ENCODE data around the gene PKHD1.

The PKHD1 gene

GRCh38 chr6:52015953-52016352, 71.5 kb downstream of the PKHD1 start:
- H3K9me3 ChIP-seq (ENCODE audit: control insufficient read depth, insufficient read depth, low read length) = no peaks in the 10 kb centered on the region
- peaks cover 14% of the 10 kb centered on the region for H3K4me1 ChIP-seq (ENCODE audit: control insufficient read depth, insufficient read depth, low read length)
- H3K27ac ChIP-seq (ENCODE audit: low read depth, low read length) = no peak overlapping the region
- no peaks in the 10 kb centered on the region for H3K27me3 ChIP-seq (ENCODE audit: control insufficient read depth, insufficient read depth, low read length)
- no peak overlapping the region for H3K4me3 ChIP-seq (ENCODE audit: low read depth, low read length)
- H3K9ac ChIP-seq (ENCODE audit: low read depth, low read length) = no peak overlapping the region
- H3K36me3 ChIP-seq (ENCODE audit: control insufficient read depth, insufficient read depth, low read length) = no peaks in the 10 kb centered on the region

- Histone ChIP-seq H3K9ac (ENCODE audit: low read depth, low read length) (no peak overlapping the region), H3K9me3 (ENCODE audit: control insufficient read depth, insufficient read depth, low read length) (no peaks in the 10 kb centered on the region), H3K36me3 (ENCODE audit: control insufficient read depth, insufficient read depth, low read length) (no peaks in the 10 kb centered on the region), H3K4me3 (ENCODE audit: low read depth, low read length) (no peak overlapping the region), H3K27me3 (ENCODE audit: control insufficient read depth, insufficient read depth, low read length) (no peaks in the 10 kb centered on the region), H3K4me1 (ENCODE audit: control insufficient read depth, insufficient read depth, low read length) (peaks cover 10% of the 10 kb centered on the region), H3K27ac (ENCODE audit: low read depth, low read length) (no peak overlapping the region)
Observed at GRCh38 chr6:52014391-52014790, 73.0 kb downstream of the PKHD1 start.

GRCh38 chr6:52013035-52013434, 74.4 kb downstream of the PKHD1 start:
- H3K4me1 ChIP-seq (ENCODE audit: control insufficient read depth, insufficient read depth, low read length) = peaks cover 10% of the 10 kb centered on the region
- no peaks in the 10 kb centered on the region for H3K9me3 ChIP-seq (ENCODE audit: control insufficient read depth, insufficient read depth, low read length)
- no peak overlapping the region for H3K9ac ChIP-seq (ENCODE audit: low read depth, low read length)
- no peaks in the 10 kb centered on the region for H3K27me3 ChIP-seq (ENCODE audit: control insufficient read depth, insufficient read depth, low read length)
- H3K4me3 ChIP-seq (ENCODE audit: low read depth, low read length) = no peak overlapping the region
- H3K36me3 ChIP-seq (ENCODE audit: control insufficient read depth, insufficient read depth, low read length) = no peaks in the 10 kb centered on the region
- no peak overlapping the region for H3K27ac ChIP-seq (ENCODE audit: low read depth, low read length)

GRCh38 chr6:52012582-52012981, 74.8 kb downstream of the PKHD1 start:
- H3K9me3 ChIP-seq (ENCODE audit: control insufficient read depth, insufficient read depth, low read length) = no peaks in the 10 kb centered on the region
- no peak overlapping the region for H3K4me3 ChIP-seq (ENCODE audit: low read depth, low read length)
- no peak overlapping the region for H3K27ac ChIP-seq (ENCODE audit: low read depth, low read length)
- H3K9ac ChIP-seq (ENCODE audit: low read depth, low read length) = no peak overlapping the region
- no peaks in the 10 kb centered on the region for H3K27me3 ChIP-seq (ENCODE audit: control insufficient read depth, insufficient read depth, low read length)
- H3K4me1 ChIP-seq (ENCODE audit: control insufficient read depth, insufficient read depth, low read length) = peaks cover 10% of the 10 kb centered on the region
- no peaks in the 10 kb centered on the region for H3K36me3 ChIP-seq (ENCODE audit: control insufficient read depth, insufficient read depth, low read length)

- Histone ChIP-seq H3K36me3 (ENCODE audit: control insufficient read depth, insufficient read depth, low read length) (no peaks in the 10 kb centered on the region), H3K27ac (ENCODE audit: low read depth, low read length) (no peak overlapping the region), H3K4me1 (ENCODE audit: control insufficient read depth, insufficient read depth, low read length) (no peaks in the 10 kb centered on the region), H3K9me3 (ENCODE audit: control insufficient read depth, insufficient read depth, low read length) (no peaks in the 10 kb centered on the region), H3K4me3 (ENCODE audit: low read depth, low read length) (no peak overlapping the region), H3K9ac (ENCODE audit: low read depth, low read length) (no peak overlapping the region), H3K27me3 (ENCODE audit: control insufficient read depth, insufficient read depth, low read length) (no peaks in the 10 kb centered on the region)
Observed at GRCh38 chr6:52010806-52011205, 76.6 kb downstream of the PKHD1 start.

- H3K9ac ChIP-seq (ENCODE audit: low read depth, low read length) = no peak overlapping the region
Observed at GRCh38 chr6:52010145-52010544, 77.3 kb downstream of the PKHD1 start.

GRCh38 chr6:52009466-52010140, 77.8 kb downstream of the PKHD1 start:
- Histone ChIP-seq H3K27me3 (ENCODE audit: control insufficient read depth, insufficient read depth, low read length) (no peaks in the 10 kb centered on the region), H3K9me3 (ENCODE audit: control insufficient read depth, insufficient read depth, low read length) (no peaks in the 10 kb centered on the region), H3K27ac (ENCODE audit: low read depth, low read length) (no peak overlapping the region), H3K36me3 (ENCODE audit: control insufficient read depth, insufficient read depth, low read length) (no peaks in the 10 kb centered on the region), H3K4me3 (ENCODE audit: low read depth, low read length) (no peak overlapping the region), H3K9ac (ENCODE audit: low read depth, low read length) (no peak overlapping the region), H3K4me1 (ENCODE audit: control insufficient read depth, insufficient read depth, low read length) (no peaks in the 10 kb centered on the region)

More at GRCh38 chr6:52010145-52010544, 77.3 kb downstream of the PKHD1 start:
- Histone ChIP-seq H3K9me3 (ENCODE audit: control insufficient read depth, insufficient read depth, low read length) (no peaks in the 10 kb centered on the region), H3K4me3 (ENCODE audit: low read depth, low read length) (no peak overlapping the region), H3K27me3 (ENCODE audit: control insufficient read depth, insufficient read depth, low read length) (no peaks in the 10 kb centered on the region), H3K27ac (ENCODE audit: low read depth, low read length) (no peak overlapping the region), H3K4me1 (ENCODE audit: control insufficient read depth, insufficient read depth, low read length) (no peaks in the 10 kb centered on the region), H3K36me3 (ENCODE audit: control insufficient read depth, insufficient read depth, low read length) (no peaks in the 10 kb centered on the region)

GRCh38 chr6:52000064-52000463, 87.3 kb downstream of the PKHD1 start:
- H3K27me3 ChIP-seq (ENCODE audit: control insufficient read depth, insufficient read depth, low read length) = no peaks in the 10 kb centered on the region
- no peaks in the 10 kb centered on the region for H3K4me1 ChIP-seq (ENCODE audit: control insufficient read depth, insufficient read depth, low read length)
- H3K36me3 ChIP-seq (ENCODE audit: control insufficient read depth, insufficient read depth, low read length) = no peaks in the 10 kb centered on the region
- H3K4me3 ChIP-seq (ENCODE audit: low read depth, low read length) = no peak overlapping the region
- H3K9ac ChIP-seq (ENCODE audit: low read depth, low read length) = no peak overlapping the region
- H3K9me3 ChIP-seq (ENCODE audit: control insufficient read depth, insufficient read depth, low read length) = no peaks in the 10 kb centered on the region
- H3K27ac ChIP-seq (ENCODE audit: low read depth, low read length) = no peak overlapping the region

GRCh38 chr6:51996296-51996947, 91.0 kb downstream of the PKHD1 start:
- Histone ChIP-seq H3K4me3 (ENCODE audit: low read depth, low read length) (no peak overlapping the region), H3K9ac (ENCODE audit: low read depth, low read length) (no peak overlapping the region), H3K9me3 (ENCODE audit: control insufficient read depth, insufficient read depth, low read length) (no peaks in the 10 kb centered on the region), H3K4me1 (ENCODE audit: control insufficient read depth, insufficient read depth, low read length) (no peaks in the 10 kb centered on the region), H3K27me3 (ENCODE audit: control insufficient read depth, insufficient read depth, low read length) (no peaks in the 10 kb centered on the region), H3K27ac (ENCODE audit: low read depth, low read length) (no peak overlapping the region), H3K36me3 (ENCODE audit: control insufficient read depth, insufficient read depth, low read length) (no peaks in the 10 kb centered on the region)

GRCh38 chr6:51995214-51995755, 92.1 kb downstream of the PKHD1 start:
- no peak overlapping the region for H3K27ac ChIP-seq (ENCODE audit: low read depth, low read length)
- no peaks in the 10 kb centered on the region for H3K9me3 ChIP-seq (ENCODE audit: control insufficient read depth, insufficient read depth, low read length)
- H3K9ac ChIP-seq (ENCODE audit: low read depth, low read length) = no peak overlapping the region
- H3K4me3 ChIP-seq (ENCODE audit: low read depth, low read length) = no peak overlapping the region
- no peaks in the 10 kb centered on the region for H3K4me1 ChIP-seq (ENCODE audit: control insufficient read depth, insufficient read depth, low read length)
- no peaks in the 10 kb centered on the region for H3K27me3 ChIP-seq (ENCODE audit: control insufficient read depth, insufficient read depth, low read length)
- H3K36me3 ChIP-seq (ENCODE audit: control insufficient read depth, insufficient read depth, low read length) = no peaks in the 10 kb centered on the region

- no peaks in the 10 kb centered on the region for H3K36me3 ChIP-seq (ENCODE audit: control insufficient read depth, insufficient read depth, low read length)
- no peak overlapping the region for H3K9ac ChIP-seq (ENCODE audit: low read depth, low read length)
- H3K27ac ChIP-seq (ENCODE audit: low read depth, low read length) = no peak overlapping the region
- no peaks in the 10 kb centered on the region for H3K27me3 ChIP-seq (ENCODE audit: control insufficient read depth, insufficient read depth, low read length)
- no peaks in the 10 kb centered on the region for H3K9me3 ChIP-seq (ENCODE audit: control insufficient read depth, insufficient read depth, low read length)
- no peak overlapping the region for H3K4me3 ChIP-seq (ENCODE audit: low read depth, low read length)
- H3K4me1 ChIP-seq (ENCODE audit: control insufficient read depth, insufficient read depth, low read length) = no peaks in the 10 kb centered on the region
Observed at GRCh38 chr6:51992876-51993275, 94.5 kb downstream of the PKHD1 start.

All from HUES48 (cell line).